Right forelimb (tissue), 1 donor: ENCODE data around the gene BRAT1.

Experiments used
- DNase-seq: peaks from one replicate; pipeline ENCODE4 v3.0.0-alpha.2; 2018

The BRAT1 gene

GRCh38 chr7:2522780-2523433, 32.4 kb downstream of the BRAT1 start:
- DNase-seq = no peak

DNA sequence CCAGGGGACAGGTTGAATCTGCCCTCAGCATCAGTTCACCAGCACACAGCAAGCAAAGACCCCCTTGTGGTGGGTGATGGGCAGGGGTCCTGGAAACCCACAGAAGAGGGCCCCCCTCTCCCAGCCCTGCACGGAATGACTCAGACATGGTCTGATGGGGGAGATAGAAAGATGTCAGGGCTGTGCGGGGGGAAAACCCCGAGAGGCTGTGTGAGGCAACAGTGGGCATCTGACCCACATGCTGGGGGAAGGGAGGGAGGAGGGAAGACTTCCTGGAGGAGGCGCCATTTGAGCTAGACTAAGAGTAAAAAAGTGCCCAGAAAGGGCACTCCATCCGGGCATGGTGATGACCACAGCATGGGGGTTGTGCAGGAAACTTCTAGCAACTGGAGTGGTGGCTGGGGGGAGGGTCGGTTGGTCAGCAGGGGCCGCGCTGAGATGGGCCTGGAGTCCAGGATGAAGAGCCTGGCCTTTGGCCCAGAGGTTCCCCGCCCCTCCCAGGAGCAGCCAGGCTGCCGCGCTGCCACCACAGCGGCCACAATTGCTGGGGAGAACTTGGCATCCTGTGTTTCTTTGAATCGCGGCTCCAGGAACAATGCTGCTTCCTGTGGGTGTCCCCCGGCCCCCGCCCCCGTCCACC, 33.3 kb downstream of the BRAT1 start:
- no peak for DNase-seq

DNA sequence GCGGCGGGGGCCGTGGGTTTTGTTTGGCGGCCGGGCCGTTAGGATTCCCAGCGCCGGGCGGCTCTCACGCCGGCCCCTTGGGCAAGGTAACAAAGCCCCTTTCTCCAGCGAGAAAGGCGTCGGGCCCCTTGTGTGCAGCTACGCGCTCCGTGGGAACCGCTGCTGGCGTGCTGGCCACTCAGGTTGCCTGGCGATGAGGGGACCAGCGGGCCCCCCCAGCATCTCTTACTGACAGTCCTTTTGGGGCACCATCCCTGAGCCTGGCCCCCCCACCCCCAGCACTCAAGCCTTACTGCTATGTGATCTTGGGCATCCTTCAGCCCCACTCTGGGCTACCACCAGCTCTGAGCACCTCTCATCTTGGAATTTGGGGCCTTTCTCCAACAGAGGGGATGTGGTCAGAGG, 34.0 kb downstream of the BRAT1 start:
- no peak for DNase-seq

GRCh38 chr7:2520761-2521290, 34.5 kb downstream of the BRAT1 start:
- DNase-seq = no peak

- no peak for DNase-seq
These were observed 35.1 kb downstream of the BRAT1 start for GRCh38 chr7:2520131-2520760.

- peak; percentile 92 for DNase-seq
These were observed 36.0 kb downstream of the BRAT1 start, which contains the start of gene LFNG for GRCh38 chr7:2519119-2519930. TSS of gene LFNG (plus strand) at chr7:2519774. CDS start at chr7:2519862, 88 bp downstream.

- no peak for DNase-seq
These were observed 36.6 kb downstream of the BRAT1 start for GRCh38 chr7:2518737-2519118.

DNA sequence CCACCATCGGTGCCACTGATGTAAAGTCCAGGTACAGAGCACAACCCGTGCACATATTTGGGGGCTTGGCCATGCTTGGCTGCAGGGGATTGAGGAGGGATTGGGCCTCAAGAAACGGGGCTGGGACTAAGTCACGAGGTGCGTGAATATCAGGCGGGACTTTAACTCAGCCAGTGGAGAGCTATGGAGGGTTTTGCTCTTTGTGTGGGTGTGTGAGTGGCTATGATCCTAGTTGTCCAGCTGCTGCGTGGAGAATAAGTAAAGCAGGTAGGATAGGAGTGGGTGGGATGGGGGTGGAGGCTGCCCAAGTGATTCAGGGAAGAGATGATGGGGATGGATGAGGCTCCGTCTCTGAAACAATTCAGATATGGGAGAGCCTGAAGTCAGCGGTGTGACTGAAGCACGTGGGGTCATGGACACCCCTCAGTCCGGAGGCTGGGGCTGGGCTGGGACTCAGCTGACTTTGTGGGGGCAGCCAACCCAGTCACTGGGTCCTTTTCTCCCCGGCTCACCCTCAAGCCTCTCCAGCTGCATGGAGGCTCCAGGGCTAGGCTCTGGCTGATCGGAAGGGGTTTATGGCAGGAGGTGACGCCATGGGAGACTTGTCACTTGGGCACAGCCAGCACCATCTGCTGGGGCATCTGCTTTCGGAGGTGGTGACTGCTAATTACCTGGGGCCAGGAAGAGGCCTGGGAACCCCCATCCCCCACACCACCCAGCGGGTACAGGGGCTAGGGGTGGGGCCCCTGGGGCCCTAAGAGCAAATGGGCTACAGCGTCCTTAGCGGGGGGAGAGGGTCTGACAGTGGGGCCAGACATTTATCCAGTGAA, 37.4 kb downstream of the BRAT1 start:
- DNase-seq = no peak

GRCh38 chr7:2517026-2517425, 38.3 kb downstream of the BRAT1 start:
- DNase-seq = peak; percentile 77

GRCh38 chr7:2516194-2516555, 39.1 kb downstream of the BRAT1 start:
- DNase-seq = no peak

DNA sequence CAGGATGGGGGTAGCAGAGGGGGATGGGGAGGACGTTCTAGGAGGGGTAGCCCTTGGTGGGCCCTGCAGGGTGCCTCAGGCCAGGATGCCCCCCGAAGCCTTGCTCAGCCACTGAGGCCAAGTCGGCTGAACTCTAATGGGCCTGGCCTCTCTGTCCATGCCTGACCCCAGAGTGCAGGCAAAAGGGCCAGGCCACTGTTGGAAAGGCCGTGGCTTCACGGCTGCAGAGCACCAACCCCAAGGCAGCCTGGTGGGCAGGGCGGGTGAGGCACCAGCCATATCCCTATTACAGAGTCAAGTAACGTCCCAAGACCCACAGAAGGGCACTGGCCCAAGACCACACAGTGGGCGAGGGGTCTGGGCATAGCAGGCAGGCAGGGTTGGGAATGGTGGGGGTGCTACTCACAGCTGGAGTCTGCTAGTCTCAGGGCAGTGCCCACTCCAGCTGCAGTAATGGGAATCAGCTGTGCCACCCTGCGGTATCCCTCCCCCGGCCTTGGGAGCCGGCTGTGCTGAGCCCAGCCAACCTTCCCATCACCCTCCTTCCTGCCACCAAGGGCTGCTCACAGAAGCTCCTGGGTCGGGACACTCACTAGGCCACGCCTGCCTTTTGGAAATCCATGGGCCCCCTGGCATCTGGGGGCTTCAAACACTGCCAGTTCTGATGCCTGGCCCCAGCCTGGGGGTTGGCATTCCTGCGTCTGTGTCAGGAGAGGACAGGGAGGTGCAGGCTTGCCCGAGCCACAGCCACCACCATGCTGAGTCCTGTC, 39.7 kb downstream of the BRAT1 start:
- DNase-seq = no peak

- DNase-seq = no peak
These were observed 40.6 kb downstream of the BRAT1 start for GRCh38 chr7:2514473-2515423.

DNA sequence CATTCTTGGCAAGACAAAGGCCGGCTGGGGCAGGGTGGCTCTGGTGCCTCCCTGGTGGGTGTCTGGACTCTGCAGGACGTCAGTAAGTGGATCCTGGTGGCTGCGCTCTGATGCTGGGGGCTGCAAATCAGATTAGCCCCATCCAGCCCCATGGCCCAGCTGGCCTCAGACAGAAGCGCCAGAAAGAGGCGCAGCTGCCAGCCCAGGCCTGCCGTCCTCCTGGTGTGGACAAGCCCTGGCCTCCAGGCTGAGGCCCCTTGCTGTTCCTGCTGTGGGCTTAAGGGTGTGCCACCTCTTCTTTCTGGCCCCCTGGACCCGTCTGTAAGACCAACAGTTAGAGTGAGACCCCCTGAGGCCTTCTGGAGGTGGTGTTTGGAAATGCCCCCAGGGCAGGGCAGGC, 41.6 kb downstream of the BRAT1 start:
- no peak for DNase-seq

GRCh38 chr7:2512713-2513112, 42.6 kb downstream of the BRAT1 start:
- DNase-seq = no peak

DNA sequence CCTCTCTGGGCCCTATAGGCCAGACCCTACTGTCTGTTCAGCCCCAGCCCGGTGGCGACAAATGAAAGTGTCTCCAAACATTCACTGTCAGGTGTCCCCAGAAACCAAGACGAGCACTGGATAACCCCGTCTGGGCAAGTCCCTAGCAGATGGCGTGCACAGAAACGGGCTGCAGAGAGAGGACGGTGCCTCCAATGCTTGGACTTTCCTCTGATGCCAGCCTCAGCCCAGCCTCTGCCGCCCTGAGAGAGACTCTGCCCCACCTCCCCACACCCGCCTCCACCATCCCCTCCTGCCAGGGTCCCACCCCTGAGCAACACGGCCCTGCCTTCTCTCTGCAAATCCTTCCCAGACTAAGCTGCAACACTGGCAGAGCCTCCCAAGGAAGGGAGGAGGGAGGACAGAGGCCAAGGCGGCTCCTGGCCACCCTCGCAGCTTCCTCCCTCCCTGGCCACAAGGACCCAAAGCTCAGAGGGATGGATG, 43.1 kb downstream of the BRAT1 start:
- DNase-seq = no peak

DNA sequence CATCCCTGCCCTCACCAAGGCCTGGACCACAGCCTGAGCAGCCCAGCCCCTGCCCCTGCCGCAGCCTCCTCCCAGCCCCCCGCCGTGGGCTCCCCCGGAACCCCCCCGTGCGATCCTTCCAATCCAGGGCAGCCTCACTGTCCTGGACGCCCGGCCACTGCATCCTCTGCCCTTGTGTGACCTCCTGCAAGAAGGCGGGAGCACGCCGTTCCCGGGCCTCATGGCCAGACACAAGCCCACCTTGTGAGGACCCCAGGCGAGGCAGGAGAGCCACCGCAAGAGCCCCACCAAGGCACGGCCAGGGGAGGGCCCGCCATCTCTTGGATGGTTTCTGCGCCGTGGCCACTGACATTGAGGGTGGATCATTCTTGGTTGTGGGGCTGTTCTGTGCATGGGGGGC, 43.6 kb downstream of the BRAT1 start:
- DNase-seq = no peak

- no peak for DNase-seq
These were observed 44.2 kb downstream of the BRAT1 start for GRCh38 chr7:2510909-2511768.

DNA sequence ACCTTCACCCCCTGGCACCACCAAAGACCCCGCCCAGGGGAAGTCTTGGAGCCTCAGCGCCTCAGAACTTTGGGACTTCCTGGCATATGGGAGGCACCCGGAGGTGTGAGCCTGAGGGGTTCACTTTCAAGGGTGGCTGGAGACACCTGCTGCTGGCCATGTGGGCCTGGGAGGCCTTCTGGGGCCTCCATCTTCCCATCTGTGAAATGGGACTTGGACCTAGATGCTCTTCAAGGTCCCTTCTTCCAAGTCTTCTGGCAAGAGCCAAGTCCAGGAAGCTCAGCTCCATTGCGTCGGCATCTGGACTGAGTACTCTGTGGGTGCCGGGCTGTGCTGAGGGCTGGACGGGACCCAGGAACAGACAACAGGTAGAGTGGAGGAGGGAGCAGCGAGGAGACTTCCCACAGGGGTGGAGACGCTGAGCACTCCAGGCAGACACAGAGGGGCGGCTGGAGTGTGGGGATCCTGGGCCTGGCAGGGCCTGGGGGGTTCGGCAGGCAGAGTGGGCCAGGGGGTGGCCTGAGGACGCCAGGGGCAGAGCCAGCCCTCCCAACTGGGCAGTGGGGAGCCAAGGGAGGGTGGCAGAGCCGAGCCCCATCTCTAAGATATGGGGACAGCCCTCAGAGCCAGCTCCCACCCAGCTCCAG, 45.1 kb downstream of the BRAT1 start:
- no peak for DNase-seq
